GM19238 (cell line): ENCODE measurements around the gene RGS3.
"Not testable (repeated sequence)": the region's sequence is repeated elsewhere in the genome, so short reads cannot be mapped to it uniquely, and the experiment has no call there.

Source experiments
- DNase-seq: peaks from one replicate; pipeline ENCODE4 v3.0.0; 2011; ENCODE audit warnings: low spot score; ENCODE audit not compliant: insufficient read length

RGS3 gene

GRCh38 chr9:113632776-113633590, 169.5 kb downstream of the RGS3 start:
- no peak for DNase-seq

DNA sequence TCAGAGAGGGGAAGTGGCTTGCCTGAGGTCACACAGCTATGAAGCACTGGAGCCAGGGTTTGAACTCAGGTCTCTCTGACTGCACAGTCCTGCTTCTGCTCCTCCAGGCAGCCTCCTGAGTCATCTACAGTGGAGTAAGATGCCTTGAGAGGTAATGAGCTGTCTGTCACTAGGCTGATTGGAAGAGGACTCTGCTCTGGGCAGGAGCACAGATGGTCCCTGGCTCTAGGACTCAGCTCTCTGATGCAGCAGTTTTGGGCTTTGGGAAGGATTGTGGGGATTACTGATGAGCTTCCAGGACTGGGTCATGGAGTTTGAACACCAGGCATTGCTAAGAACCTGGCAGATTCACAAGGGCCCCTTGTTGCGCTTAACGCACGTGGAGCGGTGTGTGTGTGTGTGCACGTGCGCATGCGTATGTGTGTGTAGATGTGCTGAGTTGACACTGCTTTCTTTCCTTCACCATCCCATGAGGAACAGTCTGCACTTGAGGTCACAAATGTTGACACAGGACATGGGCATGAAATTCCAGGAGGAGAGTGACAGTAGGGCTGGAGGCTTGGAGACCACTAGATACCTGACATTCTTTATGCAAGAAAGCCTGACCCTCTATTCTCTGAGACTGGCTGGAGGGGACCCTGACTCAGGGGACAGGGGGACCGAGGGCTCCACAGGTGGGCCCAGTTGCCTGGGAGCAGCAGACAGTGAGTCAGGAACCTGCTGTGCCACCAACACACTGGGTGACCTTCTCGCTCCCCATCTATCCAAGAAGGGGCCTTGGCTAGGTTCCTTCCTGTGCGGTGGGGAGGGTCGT, 170.5 kb downstream of the RGS3 start:
- no peak for DNase-seq

DNA sequence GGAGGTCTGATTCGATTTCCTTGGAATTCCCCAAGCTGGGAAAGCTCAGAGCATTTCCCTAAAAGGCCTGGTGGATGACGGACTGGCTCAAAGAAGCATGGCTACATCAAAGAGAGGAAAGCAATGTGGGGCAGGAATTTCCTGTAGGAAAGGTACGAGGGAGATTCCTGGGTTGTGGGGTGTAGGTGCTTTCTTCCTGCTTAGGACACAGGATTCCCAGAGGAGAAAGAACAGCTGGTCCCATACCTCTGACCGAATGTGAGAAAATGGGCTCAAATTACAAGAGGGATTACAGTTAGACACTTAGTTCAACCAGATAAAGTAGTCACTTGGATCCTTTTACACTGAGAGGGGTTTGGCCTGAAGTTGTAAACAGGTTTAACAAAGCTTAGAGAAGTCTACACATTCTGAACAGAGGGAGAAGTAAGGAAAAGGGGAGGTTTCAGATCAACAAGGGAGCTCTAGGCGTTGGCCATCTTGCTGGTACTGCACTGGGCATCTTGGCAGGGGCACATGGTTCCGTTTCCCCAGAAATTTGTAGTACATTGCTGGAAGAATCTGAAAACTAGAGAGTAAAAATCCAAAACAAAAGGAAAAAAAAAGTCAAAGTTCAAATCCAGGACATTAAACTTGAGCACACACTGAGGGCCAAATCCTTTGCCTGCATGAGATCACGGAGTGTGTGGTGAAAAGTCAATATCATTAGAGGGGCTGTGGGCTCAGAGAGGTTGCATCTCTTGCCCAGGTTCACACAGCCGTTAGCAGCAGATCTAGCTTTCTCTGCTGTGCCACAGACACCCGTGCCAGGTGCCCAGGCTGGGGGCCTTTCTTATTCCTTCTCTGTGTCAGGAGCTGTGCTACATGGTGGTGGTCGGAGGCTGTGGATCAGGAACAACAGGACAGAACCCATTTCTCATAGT, 171.3 kb downstream of the RGS3 start:
- DNase-seq: no peak

- DNase-seq: no peak
Measured at GRCh38 chr9:113635586-113635985, 172.1 kb downstream of the RGS3 start.

DNA sequence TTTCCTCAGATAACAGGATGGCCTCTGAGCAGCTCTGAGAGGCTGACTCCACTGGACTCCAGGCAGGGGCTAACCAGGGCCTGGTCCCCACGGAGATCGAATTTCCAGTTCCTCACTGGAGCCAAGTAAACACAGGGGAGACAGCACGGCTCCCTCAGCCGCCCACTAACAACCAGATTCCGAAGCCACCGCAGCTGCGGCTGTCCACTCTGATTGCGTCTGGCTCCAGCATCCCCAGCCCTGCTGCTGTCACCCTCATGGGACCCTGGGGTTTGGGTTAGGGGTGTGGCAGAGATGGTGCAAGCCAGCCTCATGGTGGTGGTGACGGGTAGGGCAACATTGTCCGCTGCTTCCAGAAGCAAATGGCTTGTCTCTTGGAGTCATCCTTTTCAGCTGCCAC, 172.6 kb downstream of the RGS3 start:
- no peak for DNase-seq

GRCh38 chr9:113636693-113637092, 173.2 kb downstream of the RGS3 start:
- DNase-seq: no peak

GRCh38 chr9:113638490-113638889, 175.0 kb downstream of the RGS3 start:
- DNase-seq: no peak

DNA sequence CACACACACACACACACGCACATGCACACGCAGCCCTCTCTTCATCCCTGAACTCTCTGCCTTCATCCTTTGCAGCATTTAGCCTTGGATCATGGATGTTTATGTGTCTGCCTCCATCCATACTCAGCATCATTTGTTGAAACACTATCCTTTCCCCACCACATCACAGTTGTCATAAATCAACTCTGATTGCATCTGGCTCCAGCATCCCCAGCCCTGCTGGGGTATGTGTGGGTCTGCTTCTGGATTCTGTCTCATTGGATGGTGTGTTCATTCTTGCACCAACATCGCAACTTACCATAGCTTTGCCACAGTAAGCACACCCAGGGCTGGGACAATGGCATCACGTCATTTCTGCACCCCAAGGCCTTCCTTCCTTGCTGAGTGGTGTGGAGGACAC, 175.4 kb downstream of the RGS3 start:
- DNase-seq: no peak

GRCh38 chr9:113639411-113639970, 176.0 kb downstream of the RGS3 start:
- DNase-seq: not testable (repeated sequence)

DNA sequence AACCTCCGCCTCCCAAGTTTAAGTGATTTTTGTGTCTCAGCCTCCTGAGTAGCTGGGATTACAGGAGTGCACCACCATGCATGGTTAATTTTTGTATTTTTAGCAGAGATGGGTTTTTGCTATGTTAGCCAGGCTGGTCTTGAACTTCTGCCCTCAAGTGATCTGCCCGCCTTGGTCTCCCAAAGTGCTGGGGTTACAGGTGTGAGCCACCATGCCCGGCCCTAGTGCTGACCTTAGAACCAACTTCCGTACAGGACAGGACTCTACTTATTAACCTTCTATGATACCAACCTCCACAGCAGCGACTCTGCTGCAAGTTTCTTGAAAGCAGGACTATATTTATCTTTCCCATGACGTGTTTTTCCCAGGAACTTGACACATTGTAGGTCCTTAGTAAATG, 176.9 kb downstream of the RGS3 start:
- DNase-seq: no peak

- DNase-seq: no peak
Measured at GRCh38 chr9:113641100-113641885, 177.8 kb downstream of the RGS3 start.

- DNase-seq: no peak
Measured at GRCh38 chr9:113644321-113644720, 180.8 kb downstream of the RGS3 start.

DNA sequence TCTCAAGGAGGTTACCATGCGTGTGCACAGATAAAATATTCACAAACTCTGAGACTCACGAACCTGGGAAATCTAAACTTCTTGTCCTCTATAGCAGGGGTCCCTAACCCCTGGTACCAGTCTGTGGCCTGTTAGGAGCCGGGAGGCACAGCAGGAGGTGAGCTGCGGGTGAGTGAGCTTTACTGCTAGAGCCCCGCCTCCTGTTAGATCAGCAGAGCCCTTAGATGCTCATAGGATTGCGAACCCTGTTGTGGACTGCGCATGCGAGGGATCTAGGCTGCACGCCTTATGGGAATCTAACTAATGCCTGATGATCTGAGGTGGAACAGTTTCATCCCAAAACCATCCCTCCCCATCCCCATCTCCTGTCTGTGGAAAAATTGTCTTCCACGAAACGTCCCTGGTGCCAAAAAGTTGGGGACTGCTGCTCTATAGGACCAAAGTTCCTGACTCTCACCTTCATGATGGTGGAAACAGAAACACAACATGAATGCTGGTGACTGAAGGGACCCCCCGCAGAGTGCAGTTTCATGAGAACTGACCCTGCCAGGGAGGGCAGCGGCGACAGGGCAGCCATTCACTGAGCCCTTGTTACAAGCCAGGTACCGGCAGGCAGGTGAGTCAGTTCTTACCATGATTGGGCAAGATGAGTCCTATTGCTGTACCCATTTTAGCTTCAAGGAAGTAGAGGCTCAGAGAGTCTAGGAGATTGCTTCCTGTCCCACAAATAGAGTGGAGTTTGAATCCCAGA, 181.9 kb downstream of the RGS3 start:
- no peak for DNase-seq

DNA sequence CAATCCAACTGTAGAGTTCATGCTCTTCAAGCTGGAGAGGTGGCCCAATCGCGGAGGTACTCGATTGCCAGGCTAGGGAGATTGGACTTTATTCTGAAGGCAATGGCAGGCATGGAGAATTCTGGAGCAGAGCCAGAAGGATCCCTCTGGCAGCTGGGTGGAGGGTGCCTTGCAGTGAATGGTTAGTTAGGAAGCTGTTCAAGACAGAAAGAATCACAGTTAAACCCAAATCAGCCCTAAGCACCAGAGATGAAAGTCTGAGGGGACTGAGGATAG, 182.4 kb downstream of the RGS3 start:
- no peak for DNase-seq

DNA sequence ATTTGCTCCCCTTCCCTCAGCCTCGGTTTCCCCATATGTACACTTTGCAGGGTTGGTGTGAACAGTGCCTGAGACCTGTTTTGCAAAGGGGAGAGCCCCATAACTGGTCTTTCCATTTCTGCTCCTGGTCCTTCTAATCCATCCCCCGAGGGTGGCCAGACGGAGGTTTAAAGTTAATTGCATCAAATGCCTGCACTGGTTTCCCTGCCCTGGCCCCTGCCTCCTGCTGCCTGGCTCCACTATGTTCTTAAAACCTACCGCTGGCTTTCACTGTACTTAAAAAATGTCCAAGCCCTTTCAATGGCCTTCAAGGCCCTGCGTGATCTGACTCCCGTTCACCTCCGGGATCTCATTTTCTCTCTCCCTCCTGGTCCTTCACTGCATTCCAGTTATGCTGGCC, 183.0 kb downstream of the RGS3 start:
- DNase-seq: no peak
